ENCODE results near the gene CAMK4.
A peak's percentile ranks its signal among the peaks of the same experiment; 100 is the strongest.
"Not testable (repeated sequence)": the region's sequence is repeated elsewhere in the genome, so short reads cannot be mapped to it uniquely, and the experiment has no call there.

CAMK4 gene

GRCh38 chr5:111310711-111311620 is 86.8 kb downstream of the CAMK4 start:
- no peak for DNase-seq (ENCODE audit: low read depth)

- no peak for DNase-seq (ENCODE audit: low read depth)
These were observed 87.5 kb downstream of the CAMK4 start for GRCh38 chr5:111311666-111312065.

- DNase-seq (ENCODE audit: low read depth) = no peak
These were observed 89.0 kb downstream of the CAMK4 start for GRCh38 chr5:111313017-111313724.

GRCh38 chr5:111320953-111321352 is 96.8 kb downstream of the CAMK4 start:
- no peak for DNase-seq (ENCODE audit: low read depth)

GRCh38 chr5:111321376-111321775 is 97.2 kb downstream of the CAMK4 start:
- DNase-seq (ENCODE audit: low read depth) = no peak

GRCh38 chr5:111326551-111326950 is 102.4 kb downstream of the CAMK4 start:
- no peak for DNase-seq (ENCODE audit: low read depth)

GRCh38 chr5:111337133-111337532 is 112.9 kb downstream of the CAMK4 start:
- no peak for DNase-seq (ENCODE audit: low read depth)

- DNase-seq (ENCODE audit: low read depth) = no peak
These were observed 113.5 kb downstream of the CAMK4 start for GRCh38 chr5:111337688-111338087.

- peak; percentile 6 for DNase-seq (ENCODE audit: low read depth)
These were observed 121.5 kb downstream of the CAMK4 start for GRCh38 chr5:111345731-111346130.

GRCh38 chr5:111347021-111347420 is 122.8 kb downstream of the CAMK4 start:
- no peak for DNase-seq (ENCODE audit: low read depth)

- DNase-seq (ENCODE audit: low read depth) = peak; percentile 6
These were observed 124.6 kb downstream of the CAMK4 start for GRCh38 chr5:111348661-111349329.

- DNase-seq (ENCODE audit: low read depth) = no peak
These were observed 125.2 kb downstream of the CAMK4 start for GRCh38 chr5:111349429-111349828.

GRCh38 chr5:111353035-111353434 is 128.9 kb downstream of the CAMK4 start:
- DNase-seq (ENCODE audit: low read depth) = peak; percentile 45

- DNase-seq (ENCODE audit: low read depth) = not testable (repeated sequence)
These were observed 134.5 kb downstream of the CAMK4 start for GRCh38 chr5:111358726-111359125.

GRCh38 chr5:111360173-111360572 is 136.0 kb downstream of the CAMK4 start:
- no peak for DNase-seq (ENCODE audit: low read depth)

GRCh38 chr5:111364992-111365391 is 140.8 kb downstream of the CAMK4 start:
- peak; percentile 12 for DNase-seq (ENCODE audit: low read depth)

GRCh38 chr5:111366388-111366787 is 142.2 kb downstream of the CAMK4 start:
- DNase-seq (ENCODE audit: low read depth) = no peak

- DNase-seq (ENCODE audit: low read depth) = peak; percentile 50
These were observed 142.9 kb downstream of the CAMK4 start for GRCh38 chr5:111367115-111367514.

GRCh38 chr5:111372799-111373198 is 148.6 kb downstream of the CAMK4 start:
- DNase-seq (ENCODE audit: low read depth) = no peak

- no peak for DNase-seq (ENCODE audit: low read depth)
These were observed 150.2 kb downstream of the CAMK4 start for GRCh38 chr5:111374380-111374779.

- no peak for DNase-seq (ENCODE audit: low read depth)
These were observed 151.5 kb downstream of the CAMK4 start for GRCh38 chr5:111375645-111376044.

- DNase-seq (ENCODE audit: low read depth) = no peak
These were observed 153.1 kb downstream of the CAMK4 start for GRCh38 chr5:111377306-111377705.

GRCh38 chr5:111379391-111379816 is 155.2 kb downstream of the CAMK4 start:
- DNase-seq (ENCODE audit: low read depth) = no peak
